Liver (tissue), 3 donors: ENCODE measurements around the gene EPB41L3.

Experiments
- FOXA1 ChIP-seq: IDR thresholded peaks from 2 replicates; pipeline ENCODE4 v1.6.1; 2016; ENCODE audit warnings: antibody characterized with exemption
- GABPA ChIP-seq, 2 donors: IDR thresholded peaks in 1 of 2; conservative IDR thresholded peaks in 1 of 2; 2 replicates each; pipeline ENCODE4 v1.6.1; 2016; ENCODE audit warnings: antibody characterized with exemption in 2 of 2, mild to moderate bottlenecking in 1 of 2, moderate library complexity in 1 of 2
- HNF4G ChIP-seq: IDR thresholded peaks from 2 replicates; pipeline ENCODE4 v1.6.1; 2016; ENCODE audit warnings: antibody characterized with exemption
- JUND ChIP-seq, 2 donors: IDR thresholded peaks; 2 replicates each; pipeline ENCODE4 v1.6.1; 2016; ENCODE audit warnings: antibody characterized with exemption in 2 of 2
- RAD21 ChIP-seq, 2 donors: IDR thresholded peaks; 2 replicates each; pipeline ENCODE4 v1.6.1; 2016; ENCODE audit warnings: antibody characterized with exemption in 2 of 2, mild to moderate bottlenecking in 2 of 2
- TAF1 ChIP-seq: conservative IDR thresholded peaks from 2 replicates; pipeline ENCODE4 v1.6.1; 2016; ENCODE audit warnings: antibody characterized with exemption, mild to moderate bottlenecking
- TF ChIP-seq, protein P1 (sequence below): fragments of 150-350 bp; IDR thresholded peaks from 2 replicates; pipeline ENCODE4 v1.5.1; 2017; ENCODE audit warnings: improper control_type of control experiment, low read depth, low read length; ENCODE audit not compliant: missing input control
- TF ChIP-seq, protein P2 (sequence below): IDR thresholded peaks from 2 replicates; pipeline ENCODE4 v1.6.1; 2016; ENCODE audit warnings: antibody characterized with exemption
- TF ChIP-seq, protein P3 (sequence below): IDR thresholded peaks from 2 replicates; pipeline ENCODE4 v1.6.1; 2016; ENCODE audit warnings: antibody characterized with exemption, mild to moderate bottlenecking
- TF ChIP-seq, protein P4 (sequence below): IDR thresholded peaks from 2 replicates; pipeline ENCODE4 v1.6.1; 2016; ENCODE audit warnings: antibody characterized with exemption
- donor health status: healthy.
- donor health status: healthy.

DNA sequence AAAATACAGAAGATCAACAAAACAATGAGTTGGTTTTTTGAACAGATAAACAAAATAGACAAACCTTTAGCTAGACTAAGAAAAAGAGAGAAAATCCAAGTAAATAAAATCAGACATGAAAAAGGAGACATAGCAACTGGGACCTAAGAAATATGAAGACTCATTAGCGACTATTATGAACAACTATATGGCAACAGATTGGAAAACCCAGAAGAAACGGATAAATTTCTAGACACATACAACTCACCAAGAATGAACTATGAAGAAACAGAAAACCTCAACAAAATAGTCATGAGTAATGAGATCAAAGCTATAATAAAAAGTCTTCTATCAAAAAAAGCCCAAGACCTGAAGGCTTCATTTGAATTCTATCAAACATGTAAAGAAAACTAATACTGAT lies 59.3 kb downstream of the EPB41L3 start:
- TF ChIP-seq, protein P1, sequence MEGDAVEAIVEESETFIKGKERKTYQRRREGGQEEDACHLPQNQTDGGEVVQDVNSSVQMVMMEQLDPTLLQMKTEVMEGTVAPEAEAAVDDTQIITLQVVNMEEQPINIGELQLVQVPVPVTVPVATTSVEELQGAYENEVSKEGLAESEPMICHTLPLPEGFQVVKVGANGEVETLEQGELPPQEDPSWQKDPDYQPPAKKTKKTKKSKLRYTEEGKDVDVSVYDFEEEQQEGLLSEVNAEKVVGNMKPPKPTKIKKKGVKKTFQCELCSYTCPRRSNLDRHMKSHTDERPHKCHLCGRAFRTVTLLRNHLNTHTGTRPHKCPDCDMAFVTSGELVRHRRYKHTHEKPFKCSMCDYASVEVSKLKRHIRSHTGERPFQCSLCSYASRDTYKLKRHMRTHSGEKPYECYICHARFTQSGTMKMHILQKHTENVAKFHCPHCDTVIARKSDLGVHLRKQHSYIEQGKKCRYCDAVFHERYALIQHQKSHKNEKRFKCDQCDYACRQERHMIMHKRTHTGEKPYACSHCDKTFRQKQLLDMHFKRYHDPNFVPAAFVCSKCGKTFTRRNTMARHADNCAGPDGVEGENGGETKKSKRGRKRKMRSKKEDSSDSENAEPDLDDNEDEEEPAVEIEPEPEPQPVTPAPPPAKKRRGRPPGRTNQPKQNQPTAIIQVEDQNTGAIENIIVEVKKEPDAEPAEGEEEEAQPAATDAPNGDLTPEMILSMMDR: no peak
- TF ChIP-seq, protein P2, sequence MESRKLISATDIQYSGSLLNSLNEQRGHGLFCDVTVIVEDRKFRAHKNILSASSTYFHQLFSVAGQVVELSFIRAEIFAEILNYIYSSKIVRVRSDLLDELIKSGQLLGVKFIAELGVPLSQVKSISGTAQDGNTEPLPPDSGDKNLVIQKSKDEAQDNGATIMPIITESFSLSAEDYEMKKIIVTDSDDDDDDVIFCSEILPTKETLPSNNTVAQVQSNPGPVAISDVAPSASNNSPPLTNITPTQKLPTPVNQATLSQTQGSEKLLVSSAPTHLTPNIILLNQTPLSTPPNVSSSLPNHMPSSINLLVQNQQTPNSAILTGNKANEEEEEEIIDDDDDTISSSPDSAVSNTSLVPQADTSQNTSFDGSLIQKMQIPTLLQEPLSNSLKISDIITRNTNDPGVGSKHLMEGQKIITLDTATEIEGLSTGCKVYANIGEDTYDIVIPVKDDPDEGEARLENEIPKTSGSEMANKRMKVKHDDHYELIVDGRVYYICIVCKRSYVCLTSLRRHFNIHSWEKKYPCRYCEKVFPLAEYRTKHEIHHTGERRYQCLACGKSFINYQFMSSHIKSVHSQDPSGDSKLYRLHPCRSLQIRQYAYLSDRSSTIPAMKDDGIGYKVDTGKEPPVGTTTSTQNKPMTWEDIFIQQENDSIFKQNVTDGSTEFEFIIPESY: no peak
- TF ChIP-seq, protein P3, sequence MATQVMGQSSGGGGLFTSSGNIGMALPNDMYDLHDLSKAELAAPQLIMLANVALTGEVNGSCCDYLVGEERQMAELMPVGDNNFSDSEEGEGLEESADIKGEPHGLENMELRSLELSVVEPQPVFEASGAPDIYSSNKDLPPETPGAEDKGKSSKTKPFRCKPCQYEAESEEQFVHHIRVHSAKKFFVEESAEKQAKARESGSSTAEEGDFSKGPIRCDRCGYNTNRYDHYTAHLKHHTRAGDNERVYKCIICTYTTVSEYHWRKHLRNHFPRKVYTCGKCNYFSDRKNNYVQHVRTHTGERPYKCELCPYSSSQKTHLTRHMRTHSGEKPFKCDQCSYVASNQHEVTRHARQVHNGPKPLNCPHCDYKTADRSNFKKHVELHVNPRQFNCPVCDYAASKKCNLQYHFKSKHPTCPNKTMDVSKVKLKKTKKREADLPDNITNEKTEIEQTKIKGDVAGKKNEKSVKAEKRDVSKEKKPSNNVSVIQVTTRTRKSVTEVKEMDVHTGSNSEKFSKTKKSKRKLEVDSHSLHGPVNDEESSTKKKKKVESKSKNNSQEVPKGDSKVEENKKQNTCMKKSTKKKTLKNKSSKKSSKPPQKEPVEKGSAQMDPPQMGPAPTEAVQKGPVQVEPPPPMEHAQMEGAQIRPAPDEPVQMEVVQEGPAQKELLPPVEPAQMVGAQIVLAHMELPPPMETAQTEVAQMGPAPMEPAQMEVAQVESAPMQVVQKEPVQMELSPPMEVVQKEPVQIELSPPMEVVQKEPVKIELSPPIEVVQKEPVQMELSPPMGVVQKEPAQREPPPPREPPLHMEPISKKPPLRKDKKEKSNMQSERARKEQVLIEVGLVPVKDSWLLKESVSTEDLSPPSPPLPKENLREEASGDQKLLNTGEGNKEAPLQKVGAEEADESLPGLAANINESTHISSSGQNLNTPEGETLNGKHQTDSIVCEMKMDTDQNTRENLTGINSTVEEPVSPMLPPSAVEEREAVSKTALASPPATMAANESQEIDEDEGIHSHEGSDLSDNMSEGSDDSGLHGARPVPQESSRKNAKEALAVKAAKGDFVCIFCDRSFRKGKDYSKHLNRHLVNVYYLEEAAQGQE: no peak
- TF ChIP-seq RAD21 (IDR thresholded peaks at IDR 0.05) (no peak), JUND (IDR thresholded peaks at IDR 0.05) (no peak), TAF1 (no peak), GABPA (IDR thresholded peaks at IDR 0.05 in 1 of 2, conservative IDR thresholded peaks at IDR 0.05 in 1 of 2) (no peak), FOXA1 (no peak), HNF4G (no peak)
- TF ChIP-seq, protein P4, sequence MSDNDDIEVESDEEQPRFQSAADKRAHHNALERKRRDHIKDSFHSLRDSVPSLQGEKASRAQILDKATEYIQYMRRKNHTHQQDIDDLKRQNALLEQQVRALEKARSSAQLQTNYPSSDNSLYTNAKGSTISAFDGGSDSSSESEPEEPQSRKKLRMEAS: no peak
